NCI-H2029 (cell line): Measurements from ENCODE around the gene SBNO1.
"Not testable (repeated sequence)": the region's sequence is repeated elsewhere in the genome, so short reads cannot be mapped to it uniquely, and the experiment has no call there.

Experiments
- DNase-seq: peaks from one replicate; lab custom pipeline; 2025; lab: John Stamatoyannopoulos, UW

SBNO1 gene

DNA sequence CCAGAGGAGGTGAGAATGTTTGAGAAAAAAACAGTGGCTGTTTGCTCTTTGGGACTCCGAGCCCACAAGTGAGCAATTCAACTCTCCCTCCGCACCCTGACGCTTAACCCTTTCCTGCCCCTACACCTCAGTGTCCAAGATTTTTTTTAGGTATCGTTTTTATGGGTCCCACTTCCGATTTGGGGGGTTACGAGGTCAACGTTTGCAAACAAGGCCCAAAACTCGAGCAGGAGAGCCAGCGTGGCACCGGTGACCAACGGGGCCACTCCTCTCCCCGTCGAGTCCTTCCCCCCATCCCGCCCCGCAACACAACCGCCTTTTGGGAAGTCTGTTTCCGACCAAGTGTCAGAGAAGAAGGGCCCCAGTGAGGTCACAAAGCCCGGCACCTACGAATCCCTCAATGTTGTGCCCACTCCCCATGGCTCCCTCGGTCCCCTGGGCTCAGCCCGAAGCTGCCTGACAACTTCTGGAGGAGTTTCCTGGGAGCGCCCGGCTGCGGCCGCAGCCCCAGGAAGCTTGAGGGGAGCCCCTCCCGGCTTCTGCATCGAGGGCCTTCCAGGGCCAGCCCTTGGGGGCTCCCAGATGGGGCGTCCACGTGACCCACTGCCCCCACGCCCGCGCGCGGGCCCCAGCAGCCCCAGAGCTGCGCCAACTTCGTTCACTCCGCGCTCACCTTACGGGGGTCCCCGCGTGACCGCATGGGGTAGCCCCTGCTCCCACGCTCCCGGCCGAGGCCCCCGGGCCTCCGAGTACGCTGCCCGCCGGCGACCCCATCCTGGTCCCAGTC, 94.2 kb downstream of the SBNO1 start:
- peak; percentile 6 for DNase-seq

DNA sequence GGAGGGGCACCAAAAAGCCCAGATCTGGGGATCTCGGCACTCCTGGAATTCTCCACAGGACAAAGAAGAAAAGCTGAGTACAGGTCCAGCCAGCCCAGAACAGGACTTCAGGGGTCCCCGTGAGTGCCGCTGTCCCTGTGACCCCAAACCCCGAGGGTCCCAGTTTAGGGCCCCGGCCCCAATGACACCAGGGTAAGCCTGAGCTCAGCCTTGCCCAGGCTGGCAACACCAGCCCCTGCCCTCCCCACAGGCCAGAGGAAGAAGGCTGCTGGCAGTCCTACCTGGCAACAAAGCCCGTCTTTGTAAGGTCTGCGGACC, 94.8 kb downstream of the SBNO1 start:
- DNase-seq = no peak

DNA sequence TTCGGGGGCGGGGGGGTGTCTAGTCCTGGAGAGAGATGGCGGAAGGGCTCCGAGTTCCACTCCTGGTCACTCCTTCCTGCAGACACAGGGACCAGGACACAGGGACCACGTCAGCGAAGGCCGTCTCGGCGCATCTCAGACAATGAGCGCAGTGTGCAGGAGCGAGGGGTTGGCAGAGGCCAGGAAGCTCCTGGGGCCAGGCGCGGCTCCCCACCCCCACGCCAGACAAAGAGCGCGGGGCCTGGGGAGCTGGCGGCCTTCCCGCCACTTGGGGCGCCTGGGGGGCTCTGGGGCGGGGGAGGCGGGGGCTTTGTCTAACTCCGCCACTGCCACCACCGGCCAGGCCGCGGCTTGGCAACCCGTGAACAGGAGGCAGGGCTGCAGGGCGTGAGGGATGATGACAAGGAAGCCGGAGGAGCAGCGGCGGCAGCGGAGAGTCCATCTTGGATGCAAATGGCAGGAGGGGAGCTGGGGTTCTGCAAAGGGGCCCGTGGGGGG, 95.2 kb downstream of the SBNO1 start:
- DNase-seq = no peak

DNA sequence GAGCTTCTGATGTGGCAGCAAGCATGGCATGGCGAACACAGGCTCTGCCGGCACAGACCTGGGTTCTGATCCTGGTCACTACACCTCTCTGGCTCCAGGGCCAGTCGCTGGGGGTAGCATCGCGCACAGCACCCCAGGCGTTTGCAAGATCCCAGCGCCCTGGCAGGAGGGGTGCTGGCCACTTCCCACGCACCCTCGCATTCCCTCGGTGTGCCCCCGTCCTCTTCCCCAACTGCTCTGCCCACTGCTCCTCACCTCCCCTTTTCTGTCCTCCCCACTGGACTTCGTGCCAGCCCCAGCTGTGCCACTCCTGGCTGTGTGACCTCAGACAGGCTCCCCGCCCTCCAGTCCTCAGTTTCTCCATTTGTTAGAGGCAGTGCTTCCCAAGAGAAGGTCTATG, 95.8 kb downstream of the SBNO1 start:
- no peak for DNase-seq

DNA sequence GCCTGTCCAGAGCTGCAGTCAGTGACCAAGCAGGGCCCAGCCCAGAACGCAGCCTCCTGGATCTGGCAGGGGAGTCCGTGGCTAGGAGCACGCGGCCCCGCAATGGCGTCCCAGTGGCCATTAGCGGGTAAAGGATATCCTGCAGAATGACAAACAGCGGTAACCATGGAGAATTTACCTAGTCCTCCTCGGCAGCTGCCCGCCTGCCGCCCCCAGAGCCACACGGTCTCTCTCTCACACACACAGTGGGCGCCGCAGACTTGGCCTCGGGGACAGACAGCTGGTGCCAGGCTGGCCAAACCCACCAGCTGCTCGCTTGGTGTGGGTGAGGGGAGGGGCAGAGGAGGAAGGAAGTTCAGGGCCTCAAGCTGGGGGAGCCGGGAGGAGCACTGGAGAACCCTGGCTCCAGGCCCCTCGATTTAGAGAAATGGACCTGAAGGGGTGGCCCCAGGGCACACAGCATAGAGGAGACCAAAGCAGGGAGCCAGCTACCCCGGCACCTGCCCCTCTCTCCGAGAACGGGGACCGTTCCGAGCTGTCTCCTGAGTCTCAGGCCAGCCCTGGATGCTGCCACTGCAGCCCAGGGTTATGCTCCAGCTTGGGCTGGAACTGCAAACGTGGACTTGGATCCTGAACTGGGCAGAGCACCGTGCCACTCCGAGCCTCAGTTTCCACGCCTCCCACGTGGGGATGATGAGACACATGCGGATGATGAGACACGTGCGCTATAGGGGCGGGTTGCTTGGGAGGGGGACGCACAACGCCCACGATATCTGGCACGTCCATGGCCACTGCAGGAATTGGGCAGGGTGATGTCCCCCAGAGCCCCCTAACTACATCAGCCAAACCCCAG, 96.4 kb downstream of the SBNO1 start:
- peak; percentile 51 for DNase-seq

DNA sequence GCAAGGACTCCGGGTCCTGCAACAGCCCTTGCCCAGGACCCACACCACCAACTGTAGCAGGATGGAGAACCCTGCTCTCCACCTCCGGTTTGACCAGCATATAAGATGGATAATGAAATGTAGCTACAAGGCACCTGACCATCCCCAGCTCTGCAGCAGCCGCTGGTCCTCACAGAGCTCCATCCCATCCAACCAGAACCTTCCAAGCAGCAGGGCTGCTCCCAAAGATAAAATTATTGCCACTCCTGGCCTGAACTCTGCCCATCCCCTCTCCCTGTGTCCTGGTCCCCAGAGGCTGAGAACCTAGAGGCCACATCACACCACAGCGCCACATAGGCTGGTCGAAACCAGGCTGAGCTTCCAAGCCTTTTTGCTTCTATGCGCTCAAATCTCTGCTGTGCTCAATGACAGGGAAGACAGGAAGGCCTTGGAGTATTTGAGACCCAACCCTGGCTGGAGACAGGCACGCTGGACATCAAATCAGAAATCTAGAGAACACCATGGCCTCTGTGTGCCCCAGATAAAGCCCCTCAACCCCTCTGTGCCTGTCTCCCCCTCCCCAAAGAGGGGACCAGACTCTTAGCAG, 97.2 kb downstream of the SBNO1 start:
- no peak for DNase-seq

DNA sequence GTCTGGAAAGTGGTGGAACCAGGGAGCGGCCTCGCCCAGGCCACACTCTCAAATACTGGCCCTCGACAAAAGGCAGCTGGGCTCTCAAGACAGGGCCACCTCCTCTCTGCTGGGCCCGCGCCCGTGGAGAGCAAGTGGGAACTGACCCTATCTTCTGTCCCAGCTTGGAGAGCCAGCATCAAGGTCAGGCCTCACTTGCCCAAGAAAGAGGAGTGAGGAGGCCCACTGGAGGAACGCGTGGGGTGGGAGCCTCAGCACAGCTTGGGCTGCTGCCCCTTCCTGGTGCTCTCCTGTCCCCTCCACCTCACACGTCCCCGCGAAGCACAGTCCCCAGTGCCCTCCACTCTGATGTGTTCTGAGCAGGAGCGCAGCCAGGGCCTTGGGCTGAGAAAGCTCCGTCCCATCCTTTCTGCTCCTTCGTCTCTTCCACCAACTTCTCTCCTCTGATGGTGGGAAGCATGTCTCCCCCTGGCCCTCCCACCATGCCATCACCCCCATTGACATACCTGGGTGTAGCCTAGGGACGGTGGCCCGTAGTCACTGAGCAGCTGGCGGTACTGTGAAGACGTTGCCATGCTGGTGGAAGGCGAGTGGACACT, 97.9 kb downstream of the SBNO1 start:
- DNase-seq = no peak

DNA sequence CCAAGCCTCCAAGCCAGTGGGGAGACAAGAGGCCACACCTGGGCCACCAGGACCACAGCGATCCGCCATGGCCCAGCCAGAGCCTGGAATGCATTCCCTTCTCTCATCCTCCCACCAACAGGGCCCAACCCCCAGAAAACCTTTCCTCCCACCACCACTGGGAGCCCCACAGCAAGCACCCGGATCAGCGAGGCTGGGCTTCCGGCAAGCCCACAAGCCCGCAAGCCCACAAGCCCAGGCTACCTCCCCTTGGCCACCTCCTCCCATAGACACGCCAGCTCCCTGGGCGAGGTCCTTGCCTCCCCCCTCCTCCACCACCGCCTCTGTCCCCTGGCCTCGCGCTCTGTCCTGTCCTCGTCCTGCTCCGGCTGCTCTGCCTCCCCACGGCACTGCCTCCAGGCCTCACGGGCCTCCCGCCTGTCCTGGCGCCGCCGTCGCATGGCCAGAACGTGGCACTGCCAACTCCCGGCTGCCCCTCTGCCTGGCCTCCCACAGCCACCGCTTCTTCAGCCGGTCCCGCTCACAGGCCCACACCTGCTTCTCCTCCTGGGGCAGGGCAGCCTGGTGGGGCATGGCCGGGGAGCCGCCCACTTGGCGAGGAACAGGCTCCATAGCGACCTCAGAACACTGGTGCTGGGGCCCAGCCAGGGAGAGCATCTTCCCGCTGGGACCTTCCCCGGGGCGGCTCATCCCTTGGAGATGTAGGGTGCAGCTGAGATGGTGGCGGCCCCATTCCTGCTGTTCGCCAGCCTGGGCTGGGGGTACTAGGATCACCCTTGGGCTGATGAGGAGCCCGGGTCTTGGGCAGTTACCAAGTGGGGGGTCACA, 98.6 kb downstream of the SBNO1 start:
- DNase-seq = no peak

DNA sequence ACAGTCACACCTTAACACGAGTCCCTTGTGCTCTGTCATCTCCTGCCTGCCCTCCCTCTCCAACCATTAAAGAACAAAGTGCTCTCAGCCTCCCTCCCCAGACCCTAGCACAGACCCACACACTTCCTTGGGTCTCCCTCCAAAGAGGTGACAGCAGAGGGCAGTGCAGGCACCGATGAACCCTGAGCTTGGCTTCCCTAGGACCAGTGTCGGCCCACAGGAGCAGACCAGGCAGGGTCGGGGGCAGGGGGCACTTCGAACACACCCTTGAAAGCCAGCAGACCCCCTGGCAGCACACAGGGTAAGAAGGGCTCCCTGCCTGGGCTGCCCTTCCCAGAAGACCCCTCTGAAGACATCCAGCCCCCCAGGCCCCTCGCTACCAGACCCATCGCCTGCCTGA, 100.0 kb downstream of the SBNO1 start:
- no peak for DNase-seq

DNA sequence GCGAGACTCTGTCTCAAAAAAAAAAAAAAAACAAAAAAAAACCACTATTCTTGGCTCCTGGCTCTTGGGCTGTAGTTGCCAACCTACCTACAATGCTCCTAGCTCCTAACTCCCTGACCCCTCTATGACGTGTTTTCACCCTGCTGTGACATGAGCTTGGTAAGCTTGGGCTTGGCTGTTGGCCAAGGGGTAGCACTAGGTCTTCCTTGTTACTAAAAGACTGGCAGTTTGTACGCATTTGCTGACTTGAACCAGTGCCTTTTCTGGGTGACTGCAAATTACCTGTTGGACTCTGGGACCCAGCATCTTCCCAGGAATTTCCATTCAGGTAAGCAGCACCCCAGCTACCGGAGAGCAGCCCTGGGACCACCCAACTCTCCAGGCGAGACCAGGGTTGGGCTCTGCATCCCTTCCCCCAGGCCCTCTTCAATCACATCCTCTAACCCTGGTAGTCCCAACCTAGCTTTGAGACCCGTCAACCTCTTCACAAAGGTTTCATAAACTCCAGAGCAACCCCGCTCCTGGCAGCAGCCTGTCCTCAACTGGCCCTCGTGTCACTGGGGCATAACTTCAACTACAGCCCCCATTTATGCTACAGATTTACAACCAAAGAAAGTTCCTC, 101.3 kb downstream of the SBNO1 start:
- DNase-seq = peak; percentile 35

DNA sequence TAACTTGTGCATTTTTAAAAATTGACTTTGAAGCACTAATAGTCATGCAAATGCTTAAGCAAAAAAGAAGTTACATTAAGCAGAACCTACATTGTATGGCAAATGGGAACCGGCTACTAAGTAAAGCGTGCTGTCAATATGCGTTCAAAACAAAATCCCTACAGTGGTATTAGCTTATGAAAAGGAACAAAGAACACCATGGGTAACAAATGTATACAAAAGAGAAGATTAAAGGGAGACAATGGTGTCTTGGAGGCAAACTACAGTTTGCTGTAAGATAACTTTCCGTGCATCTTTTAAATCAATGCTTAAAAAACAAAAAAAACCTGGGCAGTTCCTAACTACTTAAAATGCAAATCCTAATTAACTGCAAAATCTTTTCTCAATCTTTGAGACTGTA, 103.5 kb downstream of the SBNO1 start:
- no peak for DNase-seq

DNA sequence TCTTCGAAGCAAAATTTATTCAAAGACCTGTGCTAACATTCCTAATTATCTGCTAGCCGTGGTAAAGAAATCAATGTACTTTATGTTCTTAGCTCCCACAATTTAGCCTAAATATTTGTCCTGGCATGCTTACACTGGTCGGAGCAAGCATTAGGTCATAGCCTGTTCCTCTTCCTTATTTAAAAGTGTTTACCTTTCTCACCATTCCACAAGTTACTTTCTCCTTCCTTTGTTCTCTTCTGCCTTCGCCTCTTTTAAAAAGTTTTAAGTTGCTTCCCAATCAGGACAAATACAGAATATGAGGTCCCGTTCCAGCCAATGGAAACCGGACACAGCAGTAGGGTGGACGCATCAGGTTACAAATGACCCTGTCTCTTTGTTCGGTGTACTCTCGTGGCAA, 104.6 kb downstream of the SBNO1 start:
- no peak for DNase-seq

DNA sequence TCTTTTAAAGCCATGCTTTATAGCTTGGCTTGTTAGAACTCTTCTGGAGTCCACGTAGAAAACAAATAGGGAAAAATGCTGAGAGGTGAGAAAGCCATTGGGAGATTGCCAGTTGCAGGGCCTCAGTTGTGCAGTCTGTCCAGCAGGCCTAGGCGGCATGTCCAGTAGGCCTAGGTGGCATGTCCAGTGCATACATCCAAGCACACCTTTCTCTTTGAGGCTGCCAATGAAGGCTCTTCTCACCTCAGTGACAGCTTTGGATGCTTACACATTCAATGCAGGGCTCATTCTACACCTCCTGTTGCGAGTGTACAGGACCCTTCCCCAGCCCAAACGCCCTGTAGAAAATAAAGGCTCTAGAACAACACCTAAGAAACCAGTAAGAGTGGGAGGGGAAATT, 106.1 kb downstream of the SBNO1 start:
- no peak for DNase-seq

DNA sequence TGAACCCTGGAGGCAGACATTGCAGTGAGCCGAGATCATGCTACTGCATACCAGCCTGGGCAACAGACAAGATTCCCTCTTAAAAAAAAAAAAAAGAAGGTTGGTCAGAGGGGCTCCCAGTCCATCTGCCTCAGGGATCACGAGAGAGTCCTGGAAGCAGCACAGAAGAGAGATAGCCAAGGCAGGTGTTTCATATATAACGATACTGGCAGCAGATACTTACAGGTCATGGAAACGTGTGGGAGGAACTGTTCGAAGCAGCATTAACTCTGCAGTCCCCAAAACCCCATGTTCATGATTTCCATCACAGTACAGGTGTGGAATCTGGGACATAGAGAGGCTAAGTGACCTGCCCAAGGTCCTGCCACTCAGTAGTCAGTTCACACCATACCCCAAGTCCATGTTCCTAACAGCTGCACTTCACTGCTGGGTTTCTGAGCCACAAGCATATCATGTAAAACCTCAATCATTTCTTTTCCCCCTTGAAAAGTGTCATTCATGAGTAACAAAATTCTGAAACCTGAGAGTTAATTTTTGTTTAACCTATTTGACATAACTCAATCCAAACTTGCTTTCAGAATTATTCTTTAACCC, 109.7 kb downstream of the SBNO1 start:
- DNase-seq = no peak

DNA sequence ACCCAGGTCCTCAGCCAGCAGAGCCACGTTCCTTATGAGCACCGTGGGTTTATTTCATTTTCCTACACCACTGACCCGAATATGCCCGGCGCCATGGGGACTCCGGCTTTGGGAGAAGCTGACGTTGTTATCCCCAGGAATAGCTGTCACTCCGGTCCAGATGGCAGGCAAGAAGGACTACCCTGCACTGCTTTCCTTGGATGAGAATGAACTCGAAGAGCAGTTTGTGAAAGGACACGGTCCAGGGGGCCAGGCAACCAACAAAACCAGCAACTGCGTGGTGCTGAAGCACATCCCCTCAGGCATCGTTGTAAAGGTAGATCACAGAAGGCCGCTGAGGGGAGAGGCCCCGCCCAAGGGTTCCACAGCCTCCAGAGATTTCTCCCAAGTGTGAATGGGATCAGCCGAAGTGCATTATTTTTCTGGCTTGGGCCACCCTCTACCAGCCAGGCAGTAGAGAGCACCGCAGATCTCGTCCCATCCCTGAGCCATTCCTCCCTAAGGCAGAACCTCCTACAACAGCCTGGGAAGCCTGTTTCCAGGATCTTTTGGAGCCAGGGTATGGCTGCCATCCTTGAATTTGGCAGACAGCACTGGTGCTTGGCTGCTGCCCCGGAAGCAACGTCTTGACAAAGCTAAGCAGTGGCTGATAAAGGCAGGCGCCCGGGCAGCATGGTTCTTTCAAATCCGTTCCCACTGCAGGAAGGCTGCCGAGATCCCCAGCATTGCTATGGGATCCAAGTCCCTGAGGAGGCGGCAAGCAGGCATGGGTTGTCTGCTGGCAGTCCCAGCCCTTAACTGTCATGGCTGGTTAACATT, 110.8 kb downstream of the SBNO1 start:
- DNase-seq = no peak

DNA sequence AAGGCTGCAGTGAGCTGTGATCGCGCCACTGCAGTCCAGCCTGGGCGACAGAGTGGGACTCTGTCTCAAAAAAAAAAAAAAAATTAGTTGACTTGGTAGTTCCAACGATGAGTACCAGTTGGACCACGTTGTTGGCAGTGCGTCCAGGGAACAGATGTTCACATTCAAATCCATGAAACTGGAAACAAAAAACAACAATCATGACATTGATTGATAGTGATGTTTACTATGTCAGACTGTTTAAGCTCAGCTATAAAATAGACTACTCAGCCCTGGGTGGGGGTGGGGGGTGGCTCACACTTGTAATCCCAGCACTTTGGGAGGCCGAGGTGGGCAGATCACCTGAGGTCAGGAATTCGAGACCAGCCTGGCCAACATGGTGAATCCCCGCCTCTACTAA, 112.3 kb downstream of the SBNO1 start:
- not testable (repeated sequence) for DNase-seq

DNA sequence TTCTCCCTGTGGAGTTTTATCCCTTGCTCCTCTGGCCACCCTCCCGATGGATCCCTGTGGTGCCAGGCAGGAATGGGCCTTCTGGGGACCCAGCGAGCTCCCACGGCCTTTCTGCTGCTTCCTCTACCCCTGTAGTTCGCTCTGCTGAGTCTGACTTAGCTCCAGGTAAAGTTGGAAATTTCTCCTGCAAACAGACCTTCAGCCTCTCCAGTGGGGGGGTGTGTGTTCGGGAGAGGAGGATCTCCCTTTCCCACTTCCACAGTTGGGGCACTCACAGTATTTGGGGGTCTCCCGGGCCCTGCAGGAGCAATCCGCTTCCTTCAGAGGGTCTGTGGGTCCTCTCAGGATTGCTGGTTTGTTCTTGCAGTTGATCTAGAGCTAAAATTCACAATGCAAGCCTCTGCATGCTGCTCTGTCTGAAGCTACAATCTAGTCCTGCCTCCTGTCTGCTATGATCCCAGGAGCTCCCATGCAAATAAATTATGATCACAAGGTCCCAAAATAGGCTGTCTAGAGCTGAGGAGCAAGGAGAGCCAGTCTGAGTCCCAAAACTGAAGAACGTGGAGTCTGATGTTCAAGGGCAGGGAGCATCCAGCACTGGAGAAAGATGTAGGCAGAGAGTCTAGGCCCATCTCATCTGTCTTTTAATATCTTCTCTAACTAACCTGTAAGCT, 113.1 kb downstream of the SBNO1 start:
- no peak for DNase-seq

DNA sequence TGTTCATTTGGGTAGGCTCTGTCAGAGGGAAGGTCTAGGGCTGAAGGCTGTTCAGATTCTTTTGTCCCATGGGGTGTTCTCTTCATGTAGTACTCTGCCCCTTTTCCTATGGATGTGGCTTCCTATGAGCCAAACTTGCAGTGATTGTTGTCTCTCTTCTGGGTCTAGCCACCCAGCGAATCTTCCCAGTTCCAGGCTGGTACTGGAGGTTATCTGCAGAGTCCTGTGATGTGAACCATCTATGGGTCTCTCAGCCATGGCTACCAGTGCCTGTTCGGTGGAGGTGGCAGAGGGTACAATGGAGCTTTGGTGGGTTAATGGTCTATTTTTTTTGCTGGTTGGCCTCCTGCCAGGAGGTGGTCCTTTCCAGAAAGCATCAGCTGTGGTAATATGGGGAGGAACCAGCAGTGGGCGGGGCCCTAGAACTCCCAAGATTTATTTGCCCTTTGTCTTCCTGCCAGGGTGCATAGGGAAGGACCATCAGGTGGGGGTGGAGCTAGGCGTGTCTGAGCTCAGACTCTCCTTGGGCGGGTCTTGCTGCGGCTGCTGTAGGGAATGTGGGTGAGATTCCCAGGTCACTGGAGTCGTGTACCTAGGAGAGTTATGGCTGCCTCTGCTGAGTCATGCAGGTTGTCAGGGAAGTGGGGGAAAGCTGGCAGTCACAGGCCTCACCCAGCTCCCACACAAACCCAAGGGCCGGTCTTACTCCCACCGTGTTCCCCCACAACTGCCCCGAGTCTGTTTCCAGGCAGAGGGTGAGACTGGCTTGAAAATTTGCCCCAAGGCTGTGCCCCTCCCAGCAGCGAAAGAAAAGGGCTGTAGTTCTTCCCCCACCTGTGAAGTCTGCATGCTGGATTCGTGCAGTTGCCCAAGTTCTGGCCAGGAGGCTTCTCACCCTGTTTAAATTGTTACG, 113.9 kb downstream of the SBNO1 start:
- peak; percentile 80 for DNase-seq
